Heart right ventricle (tissue), 16 donors: ENCODE results near the gene SH2D2A. TPM values are rescaled to one million over a fixed set of nuclear protein-coding genes. Genes with fewer than 3 reads are reported as not detected.
"Not testable (repeated sequence)": the region's sequence is repeated elsewhere in the genome, so short reads cannot be mapped to it uniquely, and the experiment has no call there.

ENCODE experiments used
- ATAC-seq, 8 donors: fragments of 200-7000 bp; cut with Tn5 transposase; one replicate each; pipeline ENCODE4 v1.9.1; 2020; ENCODE audit warnings: mild to moderate bottlenecking in 8 of 8, moderate library complexity in 8 of 8, moderate number of reproducible peaks in 1 of 8
- DNase-seq, 2 donors: peaks; one replicate each; pipeline ENCODE4 v3.0.0-alpha.2; 2020
- H3K27ac ChIP-seq, 10 donors: fragments of 200-600 bp; sonication (generic) in 2 of 10; one replicate each; pipeline versions ENCODE4 v1.5.0 to v1.8.0; 2020 to 2022; ENCODE audit warnings: mild to moderate bottlenecking in 3 of 10
- H3K27me3 ChIP-seq, 7 donors: fragments of 200-600 bp; one replicate each; pipeline ENCODE4 v1.8.0; 2021 to 2022; ENCODE audit warnings: mild to moderate bottlenecking in 2 of 7
- H3K36me3 ChIP-seq, 9 donors: fragments of 200-600 bp; sonication (generic) in 1 of 9; one replicate each; pipeline versions ENCODE4 v1.5.0 to v1.8.0; 2020 to 2022; ENCODE audit warnings: mild to moderate bottlenecking in 2 of 9
- H3K4me1 ChIP-seq, 9 donors: fragments of 200-600 bp; sonication (generic) in 1 of 9; one replicate each; pipeline versions ENCODE4 v1.5.0 to v1.8.0; 2020 to 2022; ENCODE audit warnings: mild to moderate bottlenecking in 4 of 9
- H3K4me3 ChIP-seq, 10 donors: fragments of 200-600 bp; sonication (generic) in 2 of 10; one replicate each; pipeline versions ENCODE4 v1.5.0 to v1.8.0; 2020 to 2022; ENCODE audit warnings: mild to moderate bottlenecking in 7 of 10, moderate library complexity in 2 of 10
- H3K9me3 ChIP-seq, 11 donors: fragments of 200-600 bp in 10 of 11; sonication (generic) in 2 of 11; one replicate each; pipeline versions ENCODE4 v1.5.0 to v1.8.0; 2013 to 2022; ENCODE audit warnings: mild to moderate bottlenecking in 2 of 11, control low read depth in 1 of 11, moderate library complexity in 1 of 11
- WGBS, 2 donors: extraction: QIAGEN DNeasy Blood & Tissue Kit; methylation state at CpG; one replicate each; pipeline ENCODE4 v1.1.7; 2013; ENCODE audit warnings: inconsistent platforms in 1 of 2; 5-methylcytosine and 5-hydroxymethylcytosine counted together
- intact Hi-C, 10 donors: fragments of 100-400 bp; cut with DNase I; formaldehyde crosslinking; loops; one replicate each; pipeline versions ENCODE4 v1.11.1 to v1.14.2; 2022
- polyA plus RNA-seq, 2 donors: library from polyadenylated mRNA; stranded (reverse); fragments of 200-250 nt; gene quantifications; one replicate each; pipeline ENCODE4 v1.2.3, GENCODE V29; 2013
- total RNA-seq, 10 donors: library from RNA; stranded (reverse); fragmentation: NEBNext Ultra II Directional in 3 of 10; extraction: Animal tissue kit (Norgen Biotek cat#: 25700) in 3 of 10; gene quantifications; one replicate each; pipeline versions ENCODE4 v1.2.1 to v1.2.4, GENCODE V29; 2021 to 2023
- TF ChIP-seq, protein P1 (sequence below), 9 donors: fragments of 200-600 bp; sonication (generic) in 2 of 9; IDR thresholded peaks; one replicate each; pipeline versions ENCODE4 v1.5.0 to v1.8.0; 2021 to 2022; ENCODE audit warnings: antibody characterized with exemption in 9 of 9, mild to moderate bottlenecking in 5 of 9, moderate library complexity in 1 of 9
- donor health status: Arrhythmogenic right ventricular cardiomyopathy.
- donor health status: ischemic (EF 13 %, LVEDD 7.1; RV severe dilation, severe dysfunction).
- donor health status: healthy with polysubstance abuse.
- donor health status: DM: no; HTN: yes; CAD: no.
- donor health status: DM: no; HTN: no; CAD: no.
- donor health status: ischemic (EF 25% LVEDD 6.9; RV normal size, moderate dysfunction).
- donor health status: ischemic (EF 25% LVEDD 5.7; RV mildly dilated, moderate dysfunction).
- donor health status: healthy.
- donor health status: DM: yes; HTN: yes; CAD: no.
- donor health status: Ischemic cardiomyopathy.
- donor health status: ischemic (EF 35%, LVEDD 5.7; RV mildly dilated, moderate dysfunction).
- donor health status: nonischemic (EF 11% LVEDD 7.7; RV severe dilation, severe dysfunction).
- donor health status: DM: yes; HTN: yes; CAD: no.
- donor health status: PGD.
- donor health status: ischemic (EF 29% LVEDD 5.4; RV normal size, mild dysfunction).
- donor health status: nonischemic (EF 23%, LVEDD 6.1; RV moderate dilation, normal function).

Gene SH2D2A
- total and polyA plus RNA-seq, 12 donors = 0.50 to 4.4 (median 0.81) TPM; not detected in 1

DNA sequence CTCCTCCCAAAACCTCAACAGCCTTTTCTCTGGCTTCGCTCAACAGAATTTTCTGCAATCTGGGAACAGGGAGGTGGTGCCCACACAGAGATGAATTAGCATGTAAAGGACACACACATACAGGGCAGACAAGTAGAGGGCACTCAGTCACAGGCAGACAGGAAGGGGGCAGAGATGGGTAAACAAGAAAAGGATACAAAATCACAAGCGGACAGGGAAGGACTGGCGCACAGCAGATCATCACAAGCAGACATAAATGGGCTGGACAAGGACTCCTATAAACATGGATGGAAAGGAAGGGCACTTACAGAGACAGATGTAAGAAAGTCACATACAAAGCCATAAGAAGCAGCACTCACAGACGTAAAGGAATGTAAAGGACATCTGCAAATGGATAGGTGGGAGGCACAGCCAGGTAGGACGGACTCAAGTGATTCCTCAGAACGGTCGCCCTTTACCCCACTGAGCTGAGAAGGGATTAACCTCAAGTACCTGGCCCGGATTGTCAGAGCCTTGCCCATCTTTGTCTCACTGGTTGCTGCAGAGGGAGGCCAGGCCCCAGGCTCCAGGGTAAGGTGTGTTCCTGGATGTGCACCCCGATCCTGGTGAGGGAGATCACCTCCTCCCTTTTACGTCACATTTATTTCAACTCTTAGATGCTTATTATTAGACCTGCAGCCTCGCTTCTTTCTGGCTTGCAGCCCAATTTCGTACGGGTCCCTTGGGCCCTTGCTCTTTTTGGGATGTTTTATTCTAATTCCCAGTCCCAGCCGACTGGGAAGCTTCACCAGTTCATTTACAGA is 50.1 kb downstream of the SH2D2A start:
- TF ChIP-seq, protein P1, sequence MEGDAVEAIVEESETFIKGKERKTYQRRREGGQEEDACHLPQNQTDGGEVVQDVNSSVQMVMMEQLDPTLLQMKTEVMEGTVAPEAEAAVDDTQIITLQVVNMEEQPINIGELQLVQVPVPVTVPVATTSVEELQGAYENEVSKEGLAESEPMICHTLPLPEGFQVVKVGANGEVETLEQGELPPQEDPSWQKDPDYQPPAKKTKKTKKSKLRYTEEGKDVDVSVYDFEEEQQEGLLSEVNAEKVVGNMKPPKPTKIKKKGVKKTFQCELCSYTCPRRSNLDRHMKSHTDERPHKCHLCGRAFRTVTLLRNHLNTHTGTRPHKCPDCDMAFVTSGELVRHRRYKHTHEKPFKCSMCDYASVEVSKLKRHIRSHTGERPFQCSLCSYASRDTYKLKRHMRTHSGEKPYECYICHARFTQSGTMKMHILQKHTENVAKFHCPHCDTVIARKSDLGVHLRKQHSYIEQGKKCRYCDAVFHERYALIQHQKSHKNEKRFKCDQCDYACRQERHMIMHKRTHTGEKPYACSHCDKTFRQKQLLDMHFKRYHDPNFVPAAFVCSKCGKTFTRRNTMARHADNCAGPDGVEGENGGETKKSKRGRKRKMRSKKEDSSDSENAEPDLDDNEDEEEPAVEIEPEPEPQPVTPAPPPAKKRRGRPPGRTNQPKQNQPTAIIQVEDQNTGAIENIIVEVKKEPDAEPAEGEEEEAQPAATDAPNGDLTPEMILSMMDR (IDR thresholded peaks at IDR 0.05) = no peak
- H3K36me3 ChIP-seq = peaks cover 0 to 17% (median 0%) of the 10 kb centered on the region in 9 donors
- H3K9me3 ChIP-seq = no peaks in the 10 kb centered on the region
- H3K4me1 ChIP-seq = peaks cover 12 to 45% (median 39%) of the 10 kb centered on the region in 9 donors
- peak overlapping the region; percentile 54 to 99 (median 92) for H3K4me3 ChIP-seq
- ATAC-seq (peak in 6 of 8 donors; percentile 5 to 30 (median 16)), DNase-seq (peak in 1 of 2 donors; percentile 37)
- intact Hi-C loops = loop anchor here in 7 of 10 donors (1.0 to 5.0 kb wide), 9 partner anchors 14 to 89 kb away; partner anchors contain the start of genes ISG20L2 (in 7 of the 7), METTL25B (in 7 of the 7), HDGF (in 3 of the 7) and MRPL24 (in 2 of the 7)
- 5 to 6% methylated on average over 14 of the region's 14 CpGs for WGBS, 2 donors
- peak overlapping the region; percentile 85 to 98 (median 94) for H3K27ac ChIP-seq
- H3K27me3 ChIP-seq = no peaks in the 10 kb centered on the region

DNA sequence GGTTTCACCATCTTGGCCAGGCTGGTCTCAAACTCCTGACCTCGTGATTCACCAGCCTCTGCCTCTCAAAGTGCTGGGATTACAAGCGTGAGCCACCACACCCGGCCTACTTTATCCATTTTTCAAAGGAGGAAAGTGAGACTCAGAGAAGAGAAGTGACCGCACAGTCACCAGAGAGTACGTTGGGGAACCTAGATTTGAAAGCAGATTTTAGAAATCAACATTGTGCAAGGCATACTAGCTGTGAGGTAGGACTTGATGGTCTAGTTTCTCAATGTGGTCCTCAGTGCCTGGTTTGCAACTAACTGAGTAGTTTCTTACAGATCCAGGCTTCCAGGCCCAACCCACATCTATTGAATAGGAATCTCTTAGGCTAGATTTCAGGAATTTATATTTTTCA is 51.0 kb downstream of the SH2D2A start:
- ATAC-seq (no peak), DNase-seq (no peak)
- TF ChIP-seq, protein P1 (IDR thresholded peaks at IDR 0.05) = no peak
- Histone ChIP-seq H3K36me3 (peaks cover 0 to 9% (median 0%) of the 10 kb centered on the region in 9 donors), H3K27ac (peak overlapping the region in 8 of 10 donors; percentile 85 to 98 (median 95)), H3K27me3 (no peaks in the 10 kb centered on the region), H3K4me3 (peak overlapping the region in 3 of 10 donors; percentile 95 to 98 (median 96)), H3K4me1 (peaks cover 12 to 36% (median 34%) of the 10 kb centered on the region in 9 donors), H3K9me3 (no peaks in the 10 kb centered on the region)
- 92 to 94% methylated on average over 5 of the region's 5 CpGs for WGBS, 2 donors
- intact Hi-C loops = loop anchor here in 7 of 10 donors (1.0 to 5.0 kb wide), 7 partner anchors 13 to 88 kb away; partner anchors contain the start of genes ISG20L2 (in 6 of the 7), METTL25B (in 6 of the 7), HDGF (in 3 of the 7) and NES (in 1 of the 7)

DNA sequence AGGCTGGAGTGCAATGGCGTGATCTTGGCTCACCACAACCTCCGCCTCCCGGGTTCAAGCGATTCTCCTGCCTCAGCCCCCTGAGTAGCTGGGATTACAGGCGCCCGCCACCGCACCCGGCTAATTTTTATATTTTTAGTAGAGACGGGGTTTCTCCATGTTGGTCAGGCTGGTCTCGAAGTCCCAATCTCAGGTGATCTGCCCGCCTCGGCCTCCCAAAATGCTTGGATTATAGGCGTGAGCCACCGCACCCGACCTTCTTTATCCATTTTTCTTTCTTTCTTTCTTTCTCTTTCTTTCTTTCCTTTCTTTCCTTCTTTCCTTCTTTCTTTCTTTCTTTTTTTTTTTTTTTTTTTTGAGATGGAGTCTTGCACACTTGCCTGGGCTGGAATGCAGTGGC is 51.5 kb downstream of the SH2D2A start:
- H3K27me3 ChIP-seq, H3K27ac ChIP-seq, H3K9me3 ChIP-seq, DNase-seq, H3K36me3 ChIP-seq, ATAC-seq, H3K4me3 ChIP-seq: not testable (repeated sequence)
- WGBS, 2 donors = 97% methylated on average over 15 of the region's 15 CpGs
- intact Hi-C loops = loop anchor here in 5 of 10 donors (5.0 kb wide), 2 partner anchors 38 to 88 kb away; partner anchors contain the start of genes ISG20L2 (in 4 of the 5), METTL25B (in 4 of the 5) and NES (in 1 of the 5)
- peaks cover 12 to 31% (median 29%) of the 10 kb centered on the region in 9 donors for H3K4me1 ChIP-seq

DNA sequence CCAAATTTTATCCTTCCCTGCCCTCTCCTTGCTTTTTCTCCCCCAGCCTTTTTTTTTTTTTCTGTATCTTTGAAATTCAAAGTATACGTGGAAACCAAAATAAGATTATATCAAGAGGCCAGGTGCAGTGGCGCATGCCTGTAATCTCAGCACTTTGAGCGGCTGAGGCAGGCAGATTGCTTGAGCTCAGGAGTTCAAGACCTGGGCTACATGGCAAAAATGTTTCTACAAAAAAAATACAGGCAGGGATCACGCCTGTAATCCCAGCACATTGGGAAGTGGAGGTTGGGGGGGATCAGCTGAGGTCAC is 55.9 kb downstream of the SH2D2A start:
- Histone ChIP-seq H3K27ac (no peak overlapping the region), H3K27me3 (no peaks in the 10 kb centered on the region), H3K4me1 (peaks cover 0 to 7% (median 1%) of the 10 kb centered on the region in 9 donors), H3K9me3 (no peaks in the 10 kb centered on the region), H3K4me3 (no peak overlapping the region), H3K36me3 (no peaks in the 10 kb centered on the region)
- WGBS, 2 donors = 76% methylated on average over 4 of the region's 4 CpGs
- TF ChIP-seq, protein P1 (IDR thresholded peaks at IDR 0.05) = no peak
- DNase-seq = no peak
- intact Hi-C loops = no loop called here
- no peak for ATAC-seq
